Ecto neural progenitor cell (in vitro differentiated cells): ENCODE results near the gene GOLGA6L2.
"Not testable (repeated sequence)": the region's sequence is repeated elsewhere in the genome, so short reads cannot be mapped to it uniquely, and the experiment has no call there.

ENCODE experiments used
- DNase-seq: peaks from one replicate; pipeline ENCODE4 v3.0.0-alpha.2; 2018; ENCODE audit warnings: low spot score

Gene GOLGA6L2

GRCh38 chr15:23447107-23447500, at the start of gene GOLGA6L2:
Gene GOLGA6L2, minus strand, starts transcription at chr15:23447243. Its CDS starts 62 bp downstream, at chr15:23447181.
- no peak for DNase-seq

DNA sequence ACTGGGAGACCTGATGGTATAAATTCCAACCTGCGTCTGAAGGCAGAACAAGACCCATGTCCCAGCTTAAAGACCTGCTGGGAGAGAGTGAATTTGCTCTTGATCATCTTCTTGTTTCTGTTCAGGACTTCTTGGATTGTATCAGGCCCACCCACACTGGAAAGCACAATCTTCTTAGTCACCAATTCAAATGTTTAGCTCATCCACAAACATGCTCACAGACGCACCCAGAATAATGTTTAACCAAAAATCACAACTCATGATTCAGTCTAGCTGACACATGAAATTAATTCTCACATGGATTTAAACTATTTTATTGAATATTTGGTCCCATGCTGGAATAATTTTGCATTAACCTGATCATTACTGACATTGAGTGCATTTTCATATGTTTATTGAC, 37.8 kb upstream of the GOLGA6L2 start:
- DNase-seq, result no peak

GRCh38 chr15:23483821-23484299, 36.8 kb upstream of the GOLGA6L2 start:
- no peak for DNase-seq

DNA sequence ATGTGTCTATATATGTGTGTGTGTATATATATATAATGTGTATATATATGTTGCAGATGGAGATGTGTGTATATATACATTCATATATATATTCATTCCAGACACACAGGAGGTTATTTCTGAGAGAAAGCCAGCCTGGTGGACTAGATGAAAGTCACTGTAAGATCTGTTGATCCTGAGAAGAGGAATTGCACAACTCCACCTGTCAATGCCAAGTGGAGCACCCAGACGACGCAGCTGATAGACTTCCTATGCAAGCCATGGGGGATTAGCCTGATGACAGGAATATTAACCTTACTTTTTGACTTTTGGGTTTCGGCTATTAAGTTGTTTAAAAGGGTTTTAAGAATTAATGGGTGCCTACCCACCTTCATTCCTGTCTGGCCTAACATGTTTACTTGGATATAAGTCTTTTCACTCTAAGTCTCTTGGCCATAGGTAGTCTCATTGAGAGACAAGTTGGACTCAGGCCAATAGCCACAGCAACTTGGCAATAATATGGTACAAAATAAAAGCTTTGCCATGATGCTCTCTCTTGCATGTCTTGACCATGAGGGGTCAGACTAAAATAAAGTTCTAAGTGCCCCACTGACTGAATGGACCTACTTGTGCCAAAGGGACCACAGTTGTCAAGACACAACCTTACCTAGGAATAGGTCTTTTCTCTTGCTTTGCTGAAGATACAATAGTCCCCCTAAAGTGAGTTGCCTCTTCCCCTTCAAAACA, 35.9 kb upstream of the GOLGA6L2 start:
- no peak for DNase-seq

DNA sequence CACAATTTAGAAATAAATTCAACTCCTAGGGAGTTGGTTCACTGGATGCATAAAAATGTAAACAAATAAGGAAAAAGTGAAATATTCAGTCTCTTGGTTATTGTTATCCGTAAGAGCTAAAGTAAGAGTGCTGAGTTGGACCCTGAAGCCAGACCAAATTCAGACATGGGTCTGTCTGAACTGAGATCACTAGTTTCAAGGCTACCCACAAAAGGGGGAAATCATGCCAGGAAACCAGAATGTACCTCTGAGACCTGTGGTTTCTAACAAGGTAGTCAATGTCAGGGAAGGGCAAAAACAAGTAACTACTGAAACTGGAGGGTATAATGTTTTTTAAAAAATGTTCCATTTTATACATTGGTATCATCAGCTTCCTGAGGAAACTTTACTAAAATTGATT, 35.2 kb upstream of the GOLGA6L2 start:
- no peak for DNase-seq

GRCh38 chr15:23477920-23478319, 30.9 kb upstream of the GOLGA6L2 start:
- DNase-seq, result no peak

- DNase-seq, result no peak
Observed at GRCh38 chr15:23472678-23473077, 25.6 kb upstream of the GOLGA6L2 start.

DNA sequence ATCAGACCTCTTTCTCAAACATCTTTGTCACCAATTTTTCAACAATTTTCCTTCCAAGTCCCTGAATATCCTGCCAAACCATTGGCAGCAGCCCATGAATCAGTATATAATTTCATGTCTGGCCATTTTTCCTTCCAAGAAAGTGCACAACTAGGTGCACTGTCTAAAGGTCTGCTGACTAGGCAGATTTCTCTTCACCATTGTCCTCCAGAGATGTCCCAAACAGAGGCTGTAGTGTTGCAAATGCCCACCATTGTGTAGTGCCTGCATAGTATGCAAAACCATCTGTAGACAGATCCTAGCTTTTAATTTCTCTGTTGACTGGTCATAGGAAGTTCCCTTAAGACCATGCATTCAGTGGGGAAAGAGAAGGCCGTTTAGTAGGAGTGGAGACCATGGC, 25.0 kb upstream of the GOLGA6L2 start:
- DNase-seq, result no peak

- DNase-seq, result no peak
Observed at GRCh38 chr15:23467110-23467600, 20.1 kb upstream of the GOLGA6L2 start.

- DNase-seq, result no peak
Observed at GRCh38 chr15:23457890-23458289, 10.8 kb upstream of the GOLGA6L2 start.

DNA sequence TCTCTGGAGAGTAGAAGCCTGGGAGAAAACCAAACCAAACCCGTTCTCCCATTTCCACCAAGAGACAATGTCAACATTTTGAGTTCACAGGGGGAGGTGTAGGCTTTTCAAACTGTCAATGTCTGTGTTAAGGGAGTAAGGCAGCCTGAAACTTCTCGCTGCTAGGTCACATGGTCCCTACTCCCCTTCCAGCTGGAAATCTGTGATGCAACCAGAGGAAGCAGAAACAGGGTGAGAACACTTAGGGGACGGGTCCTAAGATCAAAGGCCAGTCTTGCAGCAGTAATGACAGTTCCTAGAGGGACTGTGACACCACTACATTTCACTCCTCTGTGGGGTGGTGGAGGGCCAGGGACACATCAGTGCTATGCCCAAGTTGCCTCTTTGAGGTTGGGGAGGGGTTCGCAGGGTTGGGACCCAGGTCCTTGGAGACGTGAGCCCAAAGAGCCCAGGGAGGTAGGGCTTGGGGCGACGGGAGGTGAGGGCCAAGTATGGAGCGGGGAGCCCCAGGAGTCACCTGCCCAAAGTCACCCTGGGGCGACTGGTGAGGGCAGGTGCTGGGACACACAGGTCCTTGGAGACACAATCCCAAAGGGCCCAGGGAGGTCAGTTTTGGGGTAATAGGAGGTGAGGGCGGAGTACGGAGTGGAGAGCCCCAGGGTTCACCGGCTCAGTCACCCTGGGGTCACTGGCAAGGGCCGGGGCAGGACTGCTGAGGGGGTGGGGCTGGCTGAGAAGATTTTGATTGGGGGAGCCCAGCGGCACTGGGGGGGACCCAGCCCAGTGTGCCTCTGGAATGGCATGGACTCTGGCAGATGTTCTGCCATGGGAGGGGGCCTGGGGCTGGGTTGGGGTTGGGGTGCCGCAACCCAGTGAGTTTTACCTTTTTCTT, 582 bp downstream of the GOLGA6L2 start:
- no peak for DNase-seq

- DNase-seq, result no peak
Observed at GRCh38 chr15:23444269-23444668, 2.8 kb downstream of the GOLGA6L2 start.

- no peak for DNase-seq
Observed at GRCh38 chr15:23441204-23441603, 5.8 kb downstream of the GOLGA6L2 start.

- no peak for DNase-seq
Observed at GRCh38 chr15:23440596-23440995, 6.4 kb downstream of the GOLGA6L2 start.

GRCh38 chr15:23439513-23439912, 7.5 kb downstream of the GOLGA6L2 start:
- no peak for DNase-seq

- DNase-seq, result no peak
Observed at GRCh38 chr15:23438816-23439466, 8.1 kb downstream of the GOLGA6L2 start.

DNA sequence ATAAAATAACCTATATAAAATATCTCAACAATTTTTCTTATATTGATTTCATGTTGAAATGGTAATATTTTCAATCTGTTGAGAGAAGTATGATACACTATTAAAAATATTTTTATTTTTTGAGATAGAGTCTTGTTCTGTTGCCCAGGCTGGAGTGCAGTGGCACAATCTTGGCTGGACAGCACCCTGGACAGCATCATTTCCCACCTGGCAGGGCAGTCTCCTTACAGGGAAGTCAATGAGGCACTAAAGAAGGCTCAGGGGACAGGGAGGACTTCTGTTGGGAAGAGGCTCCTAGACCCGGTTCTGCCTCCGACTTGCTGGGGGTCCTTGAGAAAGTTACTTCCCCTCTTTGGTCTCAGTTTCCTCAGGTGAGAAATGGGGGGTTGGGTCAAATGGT, 9.4 kb downstream of the GOLGA6L2 start:
- no peak for DNase-seq

DNA sequence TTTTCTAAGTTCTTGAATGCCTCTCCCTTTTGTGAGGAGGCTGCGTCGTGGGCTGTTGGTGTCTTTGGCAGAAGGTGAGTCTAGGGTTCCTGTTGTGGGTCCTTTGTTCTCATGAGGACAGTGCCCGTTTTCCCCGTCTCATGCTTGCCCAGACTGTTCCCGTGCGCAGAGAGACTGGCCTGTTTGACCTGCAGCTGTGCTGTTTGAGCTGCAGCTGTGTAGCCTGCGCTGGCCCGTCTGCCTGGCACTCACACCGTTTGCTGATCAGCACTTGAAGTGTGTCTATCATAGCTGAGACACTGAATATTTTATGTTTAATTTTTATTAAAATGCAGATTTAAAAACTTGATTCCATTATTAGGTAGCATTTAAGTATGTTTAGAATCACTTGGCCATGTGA, 9.9 kb downstream of the GOLGA6L2 start:
- DNase-seq, result no peak

GRCh38 chr15:23436421-23436820, 10.6 kb downstream of the GOLGA6L2 start:
- DNase-seq, result no peak

- not testable (repeated sequence) for DNase-seq
Observed at GRCh38 chr15:23434699-23435098, 12.3 kb downstream of the GOLGA6L2 start.

GRCh38 chr15:23425327-23425726, 21.7 kb downstream of the GOLGA6L2 start:
- not testable (repeated sequence) for DNase-seq

GRCh38 chr15:23424111-23424904, 22.7 kb downstream of the GOLGA6L2 start:
- no peak for DNase-seq
